OCI-LY7 (cell line): ENCODE data around the gene SEC11A. TPM values are rescaled to one million over a fixed set of nuclear protein-coding genes. Genes with fewer than 3 reads are reported as not detected.

Source experiments
- BruUV-seq: library from RNA; stranded (reverse); fragments of 400-500 nt; replicated peaks from 2 replicates; lab custom pipeline; 2021; lab: Mats Ljungman, UMichigan
- CTCF ChIA-PET: fragments of 300-600 bp; sonication (Branson Sonifier 250); formaldehyde crosslinking; loops from one replicate; lab custom pipeline; 2022; ENCODE audit warnings: antibody characterized with exemption; ENCODE audit not compliant: unreplicated experiment; lab: Charles Lee
- POLR2A ChIA-PET: fragments of 300-600 bp; sonication (Branson Sonifier 250); formaldehyde crosslinking; loops from one replicate; lab custom pipeline; 2022; ENCODE audit warnings: antibody characterized with exemption; lab: Charles Lee
- DNase-seq: peaks from one replicate; pipeline ENCODE4 v3.0.0-alpha.2; 2015; ENCODE audit warnings: low spot score
- H2AFZ ChIP-seq: fragments of 200-600 bp; sonication (generic), shearing (Covaris generic); 2 replicates; pipeline ENCODE4 v1.6.1; 2014; ENCODE audit warnings: mild to moderate bottlenecking, antibody characterized with exemption, low read length, moderate library complexity
- H3K27ac ChIP-seq: fragments of 200-600 bp; sonication (generic); 2 replicates; pipeline ENCODE4 v1.5.1; 2014; ENCODE audit warnings: mixed run types, low read depth, mild to moderate bottlenecking, moderate library complexity, low read length, inconsistent platforms; ENCODE audit not compliant: poor library complexity, severe bottlenecking
- H3K36me3 ChIP-seq: fragments of 200-600 bp; sonication (generic); 2 replicates; pipeline ENCODE4 v1.6.1; 2014; ENCODE audit warnings: mild to moderate bottlenecking, antibody characterized with exemption, low read length, moderate library complexity, mixed read lengths; ENCODE audit not compliant: insufficient read depth
- H3K4me1 ChIP-seq: fragments of 200-600 bp; sonication (generic); 2 replicates; pipeline ENCODE4 v1.5.1; 2014; ENCODE audit warnings: mild to moderate bottlenecking, low read length; ENCODE audit not compliant: insufficient read depth, poor library complexity, severe bottlenecking
- H3K4me2 ChIP-seq: fragments of 200-600 bp; sonication (generic); 2 replicates; pipeline ENCODE4 v1.6.1; 2014; ENCODE audit warnings: mild to moderate bottlenecking, low read length
- H3K4me3 ChIP-seq: fragments of 200-600 bp; sonication (generic); 2 replicates; pipeline ENCODE4 v1.5.1; 2014; ENCODE audit warnings: mild to moderate bottlenecking, low read depth, low read length; ENCODE audit not compliant: poor library complexity, severe bottlenecking
- H3K79me2 ChIP-seq: fragments of 200-600 bp; sonication (generic); 2 replicates; pipeline ENCODE4 v1.6.1; 2016; ENCODE audit warnings: low read depth, mild to moderate bottlenecking, low read length, moderate library complexity, mixed read lengths; ENCODE audit not compliant: insufficient read depth
- H3K9me2 ChIP-seq: fragments of 200-600 bp; sonication (generic); 2 replicates; pipeline ENCODE4 v1.6.1; 2016; ENCODE audit warnings: mild to moderate bottlenecking, low read length, mixed read lengths; ENCODE audit not compliant: insufficient read depth
- H3K9me3 ChIP-seq: fragments of 200-600 bp; sonication (generic); 2 replicates; pipeline ENCODE4 v1.6.1; 2014; ENCODE audit warnings: mild to moderate bottlenecking, mixed run types, low read length, mixed read lengths
- H4K20me1 ChIP-seq: fragments of 200-600 bp; sonication (generic); 2 replicates; pipeline ENCODE4 v1.6.1; 2014; ENCODE audit warnings: mild to moderate bottlenecking, antibody characterized with exemption, low read length, moderate library complexity, mixed read lengths; ENCODE audit not compliant: insufficient read depth
- CTCF ChIP-seq: fragments of 200-600 bp; sonication (generic); conservative IDR thresholded peaks from 2 replicates; pipeline ENCODE4 v1.5.1; 2014; ENCODE audit warnings: mild to moderate bottlenecking, antibody characterized with exemption, low read length, moderate library complexity, mixed read lengths
- EZH2phosphoT487 ChIP-seq: fragments of 200-600 bp; sonication (generic); IDR thresholded peaks from 2 replicates; pipeline ENCODE4 v1.6.1; 2018; ENCODE audit warnings: low read depth, borderline replicate concordance, mild to moderate bottlenecking, mixed run types, antibody characterized with exemption, low read length, moderate library complexity, mixed read lengths
- intact Hi-C: fragments of 100-400 bp; cut with micrococcal nuclease; formaldehyde crosslinking; loops from one replicate; pipeline ENCODE4 v1.10.0; 2022; ENCODE audit not compliant: unreplicated experiment
- total RNA-seq, 2 experiments: library from RNA; depleted of rRNA in 1 of 2; stranded (reverse); fragments of >200 nt in 1 of 2; shearing (Covaris generic) in 1 of 2; gene quantifications; 2 replicates each; pipeline ENCODE4 v1.2.3, GENCODE V29; 2014 to 2022

The SEC11A gene
- total RNA-seq, 2 experiments from 2014 or later, result 41.4 to 93.6 TPM

GRCh38 chr15:84659904-84660781 lies 55.8 kb downstream of the SEC11A start:
- CTCF ChIA-PET, result interaction anchor here (1.2 kb wide), 1 partner anchor 56 kb away, joined by 4 read pairs; the partner anchor contains the start of gene SEC11A
- intact Hi-C loops, result loop anchor here (2.0 kb wide), 1 partner anchor 71 kb away; no protein-coding TSS in a partner anchor

GRCh38 chr15:84658788-84659411 lies 57.0 kb downstream of the SEC11A start:
- H3K9me2 ChIP-seq, result no peaks in the 10 kb centered on the region
- H3K4me2 ChIP-seq, result peak overlapping the region; percentile 83
- H3K9me3 ChIP-seq, result no peaks in the 10 kb centered on the region
- no peaks in the 10 kb centered on the region for H3K36me3 ChIP-seq
- peak; percentile 29 for DNase-seq
- BruUV-seq, result no TSS peak
- H3K79me2 ChIP-seq, result no peaks in the 10 kb centered on the region
- CTCF ChIA-PET, result interaction anchor here (1.0 to 1.2 kb wide), 2 partner anchors 57 to 73 kb away, joined by 3 to 4 read pairs; partner anchors contain the start of gene SEC11A
- no peaks in the 10 kb centered on the region for H4K20me1 ChIP-seq
- POLR2A ChIA-PET, result interaction anchor here (0.7 to 1.2 kb wide), 9 partner anchors 11 to 266 kb away, joined by 3 to 9 read pairs (median 3); no protein-coding TSS in a partner anchor
- peak overlapping the region; percentile 89 for H2AFZ ChIP-seq
- intact Hi-C loops, result loop anchor here (1.0 to 2.0 kb wide), 4 partner anchors 70 to 269 kb away; partner anchors contain the start of gene ZNF592
- TF ChIP-seq CTCF (no peak), EZH2phosphoT487 (no peak)
- H3K4me3 ChIP-seq, result peak overlapping the region; percentile 68
- peaks cover 40% of the 10 kb centered on the region for H3K4me1 ChIP-seq
- H3K27ac ChIP-seq, result peak overlapping the region; percentile 60

More at GRCh38 chr15:84659904-84660781, 55.8 kb downstream of the SEC11A start:
- POLR2A ChIA-PET, result interaction anchor here (0.7 to 1.2 kb wide), 5 partner anchors 9 to 76 kb away, joined by 3 to 8 read pairs (median 3); no protein-coding TSS in a partner anchor
- no peaks in the 10 kb centered on the region for H4K20me1 ChIP-seq
- DNase-seq, result peak; percentile 34
- H3K9me2 ChIP-seq, result no peaks in the 10 kb centered on the region
- BruUV-seq, result no TSS peak
- H3K27ac ChIP-seq, result no peak overlapping the region
- H3K79me2 ChIP-seq, result no peaks in the 10 kb centered on the region
- H3K9me3 ChIP-seq, result no peaks in the 10 kb centered on the region
- H3K4me3 ChIP-seq, result no peak overlapping the region
- peak overlapping the region; percentile 83; the same call in 1 of the 2 replicates for H3K4me2 ChIP-seq
- no peak overlapping the region for H2AFZ ChIP-seq
- peaks cover 36% of the 10 kb centered on the region for H3K4me1 ChIP-seq
- TF ChIP-seq EZH2phosphoT487 (no peak), CTCF (no peak)
- 0 out of 2 replicates have a peak, but pooled peaks cover 6% of the 10 kb centered on the region for H3K36me3 ChIP-seq
